GM15510 (cell line): ENCODE data around the gene AFMID.

Source experiments
- POLR2A ChIP-seq: IDR thresholded peaks from 3 replicates; pipeline ENCODE4 v1.6.1; 2011; ENCODE audit warnings: borderline replicate concordance; ENCODE audit not compliant: insufficient read length; ENCODE audit errors: extremely low read depth

The AFMID gene

GRCh38 chr17:78184868-78185267, 2.3 kb upstream of the AFMID start:
- no peak for TF ChIP-seq POLR2A

- no peak for TF ChIP-seq POLR2A
Measured at GRCh38 chr17:78185981-78186691, 1.0 kb upstream of the AFMID start.

- no peak for TF ChIP-seq POLR2A
Measured at GRCh38 chr17:78196716-78197115, 9.6 kb downstream of the AFMID start.

GRCh38 chr17:78197147-78197832, 10.1 kb downstream of the AFMID start:
- no peak for TF ChIP-seq POLR2A

GRCh38 chr17:78200451-78200850, 13.3 kb downstream of the AFMID start:
- no peak for TF ChIP-seq POLR2A

GRCh38 chr17:78202666-78203065, 15.5 kb downstream of the AFMID start:
- no peak for TF ChIP-seq POLR2A

- no peak for TF ChIP-seq POLR2A
Measured at GRCh38 chr17:78204387-78205123, 17.4 kb downstream of the AFMID start.

- TF ChIP-seq POLR2A: no peak
Measured at GRCh38 chr17:78205124-78205775, 18.1 kb downstream of the AFMID start.

GRCh38 chr17:78206298-78206697, 19.1 kb downstream of the AFMID start:
- no peak for TF ChIP-seq POLR2A

- TF ChIP-seq POLR2A: no peak
Measured at GRCh38 chr17:78208486-78208885, 21.3 kb downstream of the AFMID start.

- TF ChIP-seq POLR2A: no peak
Measured at GRCh38 chr17:78210111-78210510, 22.9 kb downstream of the AFMID start.

- TF ChIP-seq POLR2A: no peak
Measured at GRCh38 chr17:78211032-78211431, 23.9 kb downstream of the AFMID start.

- TF ChIP-seq POLR2A: peak; percentile 69
Measured at GRCh38 chr17:78214016-78214705, 27.0 kb downstream of the AFMID start, which contains the start of gene BIRC5. TSS of gene BIRC5 (plus strand) at chr17:78214253. CDS start at chr17:78214317, 64 bp downstream.

- no peak for TF ChIP-seq POLR2A
Measured at GRCh38 chr17:78214706-78215061, 27.5 kb downstream of the AFMID start.

GRCh38 chr17:78219396-78220150, 32.4 kb downstream of the AFMID start:
- no peak for TF ChIP-seq POLR2A

GRCh38 chr17:78223061-78223460, 35.9 kb downstream of the AFMID start:
- no peak for TF ChIP-seq POLR2A
